Measurements from ENCODE around the gene P4HTM.

P4HTM gene

GRCh38 chr3:49025793-49026520, 35.9 kb downstream of the P4HTM start:
- DNase-seq, result no peak

GRCh38 chr3:49026536-49026935, 36.5 kb downstream of the P4HTM start:
- no peak for DNase-seq

- no peak for DNase-seq
Observed at GRCh38 chr3:49027634-49028033, 37.6 kb downstream of the P4HTM start.

GRCh38 chr3:49028298-49028672, 38.2 kb downstream of the P4HTM start:
- no peak for DNase-seq

- peak; percentile 98 for DNase-seq
Observed at GRCh38 chr3:49028673-49029562, 38.9 kb downstream of the P4HTM start, which contains the start of gene IMPDH2. TSS of gene IMPDH2 (minus strand) at chr3:49029398. CDS start at chr3:49029350, 48 bp downstream.

- DNase-seq, result no peak
Observed at GRCh38 chr3:49029563-49029884, 39.5 kb downstream of the P4HTM start.

GRCh38 chr3:49030321-49030720, 40.3 kb downstream of the P4HTM start:
- no peak for DNase-seq

- DNase-seq, result no peak
Observed at GRCh38 chr3:49032646-49033304, 42.7 kb downstream of the P4HTM start.

- no peak for DNase-seq
Observed at GRCh38 chr3:49034650-49035049, 44.6 kb downstream of the P4HTM start.

- no peak for DNase-seq
Observed at GRCh38 chr3:49035281-49035680, 45.2 kb downstream of the P4HTM start.

GRCh38 chr3:49053543-49053942, 63.5 kb downstream of the P4HTM start:
- DNase-seq, result no peak

- no peak for DNase-seq
Observed at GRCh38 chr3:49054344-49054862, 64.4 kb downstream of the P4HTM start.

Data from midbrain (tissue), 1 donor.